Measurements from ENCODE around the gene HOXA13. TPM values are rescaled to one million over a fixed set of nuclear protein-coding genes. Genes with fewer than 3 reads are reported as not detected.
A peak's percentile ranks its signal among the peaks of the same experiment; 100 is the strongest.

The HOXA13 gene
- total RNA-seq, 2 donors from 2014 or later: 0.14 TPM; not detected in 1

GRCh38 chr7:27193335-27194001 is 6.4 kb downstream of the HOXA13 start:
- Histone ChIP-seq H3K27ac (no peak overlapping the region), H3K27me3 (replicated peaks; ENCODE audit: insufficient read depth) (peaks cover 54% of the 10 kb centered on the region), H3K4me1 (ENCODE audit: control insufficient read depth in 1 of 2, low read depth in 2 of 2) (peaks cover 16 to 21% of the 10 kb centered on the region in 2 donors), H3K4me3 (peak overlapping the region; percentile 53), H3K36me3 (no peaks in the 10 kb centered on the region), H3K9me3 (no peaks in the 10 kb centered on the region)
- ATAC-seq (ENCODE audit: insufficient number of reproducible peaks, low FRiP score, low read depth) (no peak), DNase-seq (ENCODE audit: low spot score) (no peak)
- TF ChIP-seq CTCF (IDR thresholded peaks at IDR 0.05): no peak

DNA sequence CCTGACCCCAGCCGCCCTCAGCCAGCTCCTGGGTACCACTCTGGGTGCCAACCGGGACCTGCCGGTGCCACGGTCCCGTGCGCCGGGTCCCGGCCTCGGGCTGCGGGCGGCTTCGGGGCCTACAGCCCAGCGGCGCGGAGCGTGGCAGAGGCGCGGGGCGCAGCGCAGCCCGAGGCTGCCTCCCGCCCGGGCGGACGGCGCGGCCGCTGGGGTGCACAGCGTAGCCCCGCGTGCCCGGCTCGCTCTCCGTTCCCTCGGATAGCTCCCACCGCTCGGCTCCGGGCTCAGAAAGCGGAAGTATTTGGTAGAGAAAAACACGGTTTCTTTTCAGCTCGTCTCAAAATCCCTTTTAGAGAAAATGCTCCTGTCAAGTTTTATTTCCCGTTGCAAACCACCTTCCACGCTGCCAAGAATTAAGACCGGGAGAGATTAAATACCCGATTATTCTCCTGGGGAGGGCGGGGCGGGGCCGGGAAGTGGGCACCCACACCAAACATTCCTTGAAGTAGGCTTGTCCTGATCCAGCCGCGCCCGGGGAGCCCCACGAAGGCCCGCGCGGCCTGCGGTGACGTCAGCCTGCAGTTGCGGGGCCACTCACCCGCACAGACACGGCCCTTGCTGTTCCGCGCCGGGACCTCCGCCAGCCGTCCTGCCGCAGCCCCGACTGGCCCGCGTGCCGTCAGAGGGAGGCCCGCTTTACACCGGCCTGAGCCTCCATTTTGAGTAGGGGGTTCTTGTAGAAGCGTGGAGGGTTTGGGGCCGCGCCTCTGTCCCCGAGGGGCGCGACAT is 7.2 kb downstream of the HOXA13 start:
- DNase-seq (ENCODE audit: low spot score) (no peak), ATAC-seq (ENCODE audit: insufficient number of reproducible peaks, low FRiP score, low read depth) (no peak)
- Histone ChIP-seq H3K27ac (no peak overlapping the region), H3K4me3 (peak overlapping the region; percentile 53), H3K36me3 (no peaks in the 10 kb centered on the region), H3K4me1 (ENCODE audit: control insufficient read depth in 1 of 2, low read depth in 2 of 2) (peaks cover 22 to 28% of the 10 kb centered on the region in 2 donors), H3K27me3 (replicated peaks; ENCODE audit: insufficient read depth) (peaks cover 53% of the 10 kb centered on the region), H3K9me3 (no peaks in the 10 kb centered on the region)
- no peak for TF ChIP-seq CTCF (IDR thresholded peaks at IDR 0.05)

GRCh38 chr7:27191833-27192545 is 7.9 kb downstream of the HOXA13 start:
- ATAC-seq (ENCODE audit: insufficient number of reproducible peaks, low FRiP score, low read depth) (no peak), DNase-seq (ENCODE audit: low spot score) (no peak)
- Histone ChIP-seq H3K9me3 (no peaks in the 10 kb centered on the region), H3K27ac (no peak overlapping the region), H3K4me3 (peak overlapping the region; percentile 53), H3K27me3 (replicated peaks; ENCODE audit: insufficient read depth) (peaks cover 53% of the 10 kb centered on the region), H3K36me3 (no peaks in the 10 kb centered on the region), H3K4me1 (ENCODE audit: control insufficient read depth in 1 of 2, low read depth in 2 of 2) (peaks cover 22 to 30% of the 10 kb centered on the region in 2 donors)
- TF ChIP-seq CTCF (IDR thresholded peaks at IDR 0.05): no peak

- H3K4me1 ChIP-seq (ENCODE audit: control insufficient read depth in 1 of 2, low read depth in 2 of 2): peaks cover 22 to 31% of the 10 kb centered on the region in 2 donors
- no peak for TF ChIP-seq CTCF (IDR thresholded peaks at IDR 0.05)
- H3K4me3 ChIP-seq: no peak overlapping the region
- ATAC-seq (ENCODE audit: insufficient number of reproducible peaks, low FRiP score, low read depth) (no peak), DNase-seq (ENCODE audit: low spot score) (no peak)
- H3K27ac ChIP-seq: no peak overlapping the region
- peaks cover 53% of the 10 kb centered on the region for H3K27me3 ChIP-seq (replicated peaks; ENCODE audit: insufficient read depth)
- no peaks in the 10 kb centered on the region for H3K36me3 ChIP-seq
- no peaks in the 10 kb centered on the region for H3K9me3 ChIP-seq
These were observed 8.6 kb downstream of the HOXA13 start for GRCh38 chr7:27191161-27191731.

All from thoracic aorta (tissue), 2 donors.